Measurements from ENCODE around the gene SLAIN1. TPM values are rescaled to one million over a fixed set of nuclear protein-coding genes. Genes with fewer than 3 reads are reported as not detected.
"Not testable (repeated sequence)": the region's sequence is repeated elsewhere in the genome, so short reads cannot be mapped to it uniquely, and the experiment has no call there.

SLAIN1 gene
- 16.4 TPM for total RNA-seq
- long read RNA-seq, transcript SLAIN1-206 (7 exons, 2,855 nt), result major isoform, 18 of 29 reads
- long read RNA-seq, partial matches to known transcripts, result 0 of 29 reads
- long read RNA-seq, other reads (novel, unspliced or antisense), result 11 of 29 reads

- TF ChIP-seq, protein P1, sequence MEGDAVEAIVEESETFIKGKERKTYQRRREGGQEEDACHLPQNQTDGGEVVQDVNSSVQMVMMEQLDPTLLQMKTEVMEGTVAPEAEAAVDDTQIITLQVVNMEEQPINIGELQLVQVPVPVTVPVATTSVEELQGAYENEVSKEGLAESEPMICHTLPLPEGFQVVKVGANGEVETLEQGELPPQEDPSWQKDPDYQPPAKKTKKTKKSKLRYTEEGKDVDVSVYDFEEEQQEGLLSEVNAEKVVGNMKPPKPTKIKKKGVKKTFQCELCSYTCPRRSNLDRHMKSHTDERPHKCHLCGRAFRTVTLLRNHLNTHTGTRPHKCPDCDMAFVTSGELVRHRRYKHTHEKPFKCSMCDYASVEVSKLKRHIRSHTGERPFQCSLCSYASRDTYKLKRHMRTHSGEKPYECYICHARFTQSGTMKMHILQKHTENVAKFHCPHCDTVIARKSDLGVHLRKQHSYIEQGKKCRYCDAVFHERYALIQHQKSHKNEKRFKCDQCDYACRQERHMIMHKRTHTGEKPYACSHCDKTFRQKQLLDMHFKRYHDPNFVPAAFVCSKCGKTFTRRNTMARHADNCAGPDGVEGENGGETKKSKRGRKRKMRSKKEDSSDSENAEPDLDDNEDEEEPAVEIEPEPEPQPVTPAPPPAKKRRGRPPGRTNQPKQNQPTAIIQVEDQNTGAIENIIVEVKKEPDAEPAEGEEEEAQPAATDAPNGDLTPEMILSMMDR (IDR thresholded peaks at IDR 0.05), result no peak
- ATAC-seq, result peak; percentile 94 to 95
Measured at GRCh38 chr13:77697217-77698103, at the start of gene SLAIN1. SLAIN1 (plus strand) TSS chr13:77697687; CDS start chr13:77697914, 227 bp downstream.

DNA sequence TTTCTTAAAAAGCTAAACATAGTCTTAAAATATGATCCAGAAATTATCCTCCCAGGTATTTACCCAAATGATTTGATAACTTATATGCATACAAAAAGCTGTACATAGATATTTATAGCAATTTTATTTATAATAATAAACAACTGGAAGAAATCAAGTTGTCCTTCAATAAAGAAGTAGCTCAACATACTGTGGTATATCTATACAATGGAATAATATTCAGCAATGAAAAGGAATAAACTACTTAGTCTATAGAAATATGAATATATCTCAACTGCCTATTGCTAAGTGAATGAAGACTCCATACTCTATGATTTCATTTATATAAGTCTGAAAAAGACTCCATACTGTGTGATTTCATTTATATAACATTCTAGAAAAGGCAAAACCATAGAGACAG is 47.1 kb upstream of the SLAIN1 start:
- TF ChIP-seq, protein P1 (IDR thresholded peaks at IDR 0.05), result no peak
- ATAC-seq (no peak), DNase-seq (no peak)
- H3K27ac ChIP-seq, result no peak overlapping the region
- no peaks in the 10 kb centered on the region for H3K9me3 ChIP-seq
- H3K4me3 ChIP-seq, result no peak overlapping the region
- H3K36me3 ChIP-seq, result no peaks in the 10 kb centered on the region
- no peaks in the 10 kb centered on the region for H3K4me1 ChIP-seq
- H3K27me3 ChIP-seq (ENCODE audit: low read depth), result no peaks in the 10 kb centered on the region
- intact Hi-C loops (cut with DNase I), result no loop called here

More at GRCh38 chr13:77697217-77698103, at the start of gene SLAIN1:
- DNase-seq, result peak; percentile 83
- Histone ChIP-seq H3K4me3 (peak within 1 kb of the TSS; percentile 71), H3K27ac (peak within 1 kb of the TSS; percentile 67), H3K27me3 (ENCODE audit: low read depth) (no peaks in the 10 kb centered on the region), H3K36me3 (no peaks in the 10 kb centered on the region), H3K4me1 (peaks cover 27% of the 10 kb centered on the region), H3K9me3 (no peaks in the 10 kb centered on the region)
- intact Hi-C loops (cut with DNase I), result no loop called here

DNA sequence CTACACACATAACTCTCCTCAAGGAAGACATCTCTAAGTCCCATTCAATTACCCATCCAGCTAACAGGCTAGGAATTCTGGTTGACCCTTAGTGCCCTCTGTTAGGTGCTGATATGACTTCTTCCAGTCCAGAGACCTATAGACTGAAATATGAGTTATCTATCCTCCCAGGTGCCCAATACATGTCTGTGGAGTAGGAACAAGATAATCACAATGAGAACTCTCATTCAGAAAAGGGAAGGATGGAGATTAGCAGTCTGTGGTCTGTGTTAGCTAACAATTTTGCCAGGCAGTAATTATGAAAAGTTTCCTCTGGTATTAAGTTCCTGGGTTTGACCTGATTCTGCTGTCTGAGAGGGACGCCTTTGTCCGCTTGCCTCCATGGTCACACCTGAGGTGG is 44.2 kb upstream of the SLAIN1 start:
- intact Hi-C loops (cut with DNase I), result no loop called here
- Histone ChIP-seq H3K36me3 (no peaks in the 10 kb centered on the region), H3K4me3 (no peak overlapping the region), H3K9me3 (no peaks in the 10 kb centered on the region), H3K4me1 (no peaks in the 10 kb centered on the region), H3K27me3 (ENCODE audit: low read depth) (no peaks in the 10 kb centered on the region), H3K27ac (no peak overlapping the region)
- TF ChIP-seq, protein P1 (IDR thresholded peaks at IDR 0.05), result no peak
- DNase-seq (no peak), ATAC-seq (peak in 1 of 2 donors; percentile 28)

DNA sequence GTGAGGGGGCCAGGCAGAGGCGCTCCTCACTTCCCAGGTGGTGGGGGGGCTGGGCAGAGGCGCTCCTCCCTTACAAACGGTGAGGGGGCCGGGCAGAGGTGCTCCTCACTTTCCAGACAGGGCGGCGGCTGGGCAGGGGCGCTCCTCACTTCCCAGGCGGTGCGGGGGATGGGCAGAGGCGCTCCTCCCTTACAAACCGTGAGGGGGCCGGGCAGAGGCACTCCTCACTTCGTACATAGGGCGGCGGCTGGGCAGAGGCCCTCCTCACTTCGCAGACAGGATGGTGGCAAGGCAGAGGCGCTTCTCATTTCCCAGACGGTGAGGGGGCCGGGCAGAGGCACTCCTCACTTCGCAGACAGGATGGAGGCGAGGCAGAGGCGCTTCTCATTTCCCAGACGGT is 37.5 kb upstream of the SLAIN1 start:
- H3K36me3 ChIP-seq; ATAC-seq; H3K27me3 ChIP-seq (ENCODE audit: low read depth); H3K9me3 ChIP-seq; intact Hi-C loops (cut with DNase I); DNase-seq; H3K27ac ChIP-seq; H3K4me3 ChIP-seq; H3K4me1 ChIP-seq: not testable (repeated sequence)

GRCh38 chr13:77660841-77661250 is 36.6 kb upstream of the SLAIN1 start:
- intact Hi-C loops (cut with DNase I), result no loop called here
- TF ChIP-seq, protein P1 (IDR thresholded peaks at IDR 0.05), result no peak
- no peaks in the 10 kb centered on the region for H3K4me1 ChIP-seq
- H3K27ac ChIP-seq, result no peak overlapping the region
- H3K9me3 ChIP-seq, result no peaks in the 10 kb centered on the region
- no peak for DNase-seq
- H3K4me3 ChIP-seq, result no peak overlapping the region
- ATAC-seq, result no peak
- no peaks in the 10 kb centered on the region for H3K27me3 ChIP-seq (ENCODE audit: low read depth)
- no peaks in the 10 kb centered on the region for H3K36me3 ChIP-seq

- H3K36me3 ChIP-seq; DNase-seq; ATAC-seq; H3K4me3 ChIP-seq; H3K9me3 ChIP-seq; H3K4me1 ChIP-seq; H3K27ac ChIP-seq; H3K27me3 ChIP-seq (ENCODE audit: low read depth); intact Hi-C loops (cut with DNase I): not testable (repeated sequence)
Measured at GRCh38 chr13:77662301-77662700, 35.2 kb upstream of the SLAIN1 start.

GRCh38 chr13:77662831-77663230 is 34.7 kb upstream of the SLAIN1 start:
- H3K27me3 ChIP-seq (ENCODE audit: low read depth); H3K4me1 ChIP-seq; H3K27ac ChIP-seq; H3K36me3 ChIP-seq; H3K9me3 ChIP-seq; intact Hi-C loops (cut with DNase I); H3K4me3 ChIP-seq; DNase-seq; ATAC-seq: not testable (repeated sequence)
